ENCODE results near the gene PRKAA2. TPM values are rescaled to one million over a fixed set of nuclear protein-coding genes. Genes with fewer than 3 reads are reported as not detected.
A peak's percentile ranks its signal among the peaks of the same experiment; 100 is the strongest.

The PRKAA2 gene
- polyA plus RNA-seq, 4 donors: 0.27 to 4.4 (median 0.48) TPM; not detected in 1

DNA sequence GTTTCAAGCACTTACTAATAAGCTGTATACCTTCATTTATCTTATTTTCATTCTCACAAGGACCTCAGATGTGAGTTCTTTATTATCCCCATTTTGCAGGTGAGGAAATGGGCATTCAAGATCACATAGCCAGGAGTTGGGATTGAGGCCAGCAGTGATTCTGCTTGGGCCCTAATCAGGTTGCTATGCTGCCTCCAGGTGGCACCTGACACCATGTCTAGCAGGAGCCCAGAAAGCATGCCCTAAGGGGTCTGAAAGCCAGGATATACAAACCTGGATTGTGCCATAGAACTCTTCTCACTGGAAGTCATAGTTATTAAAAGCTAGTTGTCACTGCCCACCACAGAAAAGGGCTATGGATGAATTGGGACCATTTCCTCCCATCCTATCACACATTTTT lies 113.0 kb downstream of the PRKAA2 start:
- peaks cover 0 to 3% (median 0%) of the 10 kb centered on the region in 3 donors for H3K4me1 ChIP-seq (ENCODE audit: control insufficient read depth in 3 of 3, insufficient read depth in 2 of 3, low read depth in 1 of 3, low read length in 2 of 3)
- no peaks in the 10 kb centered on the region for H3K27me3 ChIP-seq (ENCODE audit: control insufficient read depth in 3 of 3, insufficient read depth in 3 of 3, low read length in 3 of 3)
- no peak overlapping the region for H3K4me3 ChIP-seq (ENCODE audit: low read depth in 1 of 3, low read length in 3 of 3)
- no peaks in the 10 kb centered on the region for H3K36me3 ChIP-seq (ENCODE audit: control insufficient read depth in 3 of 3, insufficient read depth in 2 of 3, low read depth in 1 of 3, low read length in 3 of 3)
- FAIRE-seq: no peak
- peak; percentile 26 to 29 for DNase-seq
- H3K9me3 ChIP-seq (ENCODE audit: control insufficient read depth in 2 of 2, insufficient read depth in 1 of 2, low read depth in 1 of 2, low read length in 1 of 2): no peaks in the 10 kb centered on the region
- no peak overlapping the region for H3K27ac ChIP-seq (ENCODE audit: low read depth in 1 of 3, low read length in 2 of 3)

DNA sequence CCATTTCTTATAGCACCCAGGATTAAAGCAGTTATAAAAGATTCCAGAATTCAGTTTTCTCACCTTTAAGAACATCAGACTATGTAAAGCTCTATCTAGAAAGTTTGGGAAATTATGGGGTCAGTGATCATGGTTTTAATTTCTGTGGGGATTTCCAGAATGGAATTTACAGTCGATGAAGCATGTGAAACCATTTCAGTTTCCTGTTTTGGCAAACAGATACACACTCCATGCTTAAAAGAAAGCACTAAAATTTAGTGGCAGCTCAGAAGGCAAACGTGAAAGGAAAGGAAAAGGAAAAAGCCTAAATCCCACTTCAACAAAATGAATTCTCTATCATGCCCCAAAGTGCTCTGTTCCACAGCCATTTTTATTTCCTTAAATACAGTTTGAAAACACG lies 113.7 kb downstream of the PRKAA2 start:
- no peaks in the 10 kb centered on the region for H3K36me3 ChIP-seq (ENCODE audit: control insufficient read depth in 3 of 3, insufficient read depth in 2 of 3, low read depth in 1 of 3, low read length in 3 of 3)
- H3K9me3 ChIP-seq (ENCODE audit: control insufficient read depth in 2 of 2, insufficient read depth in 1 of 2, low read depth in 1 of 2, low read length in 1 of 2): no peaks in the 10 kb centered on the region
- peaks cover 0 to 3% (median 0%) of the 10 kb centered on the region in 3 donors for H3K4me1 ChIP-seq (ENCODE audit: control insufficient read depth in 3 of 3, insufficient read depth in 2 of 3, low read depth in 1 of 3, low read length in 2 of 3)
- no peaks in the 10 kb centered on the region for H3K27me3 ChIP-seq (ENCODE audit: control insufficient read depth in 3 of 3, insufficient read depth in 3 of 3, low read length in 3 of 3)
- H3K4me3 ChIP-seq (ENCODE audit: low read depth in 1 of 3, low read length in 3 of 3): no peak overlapping the region
- FAIRE-seq (no peak), DNase-seq (no peak)
- 28 to 54% (median 29%) methylated on average over 3 of the region's 3 CpGs for WGBS, 3 donors
- H3K27ac ChIP-seq (ENCODE audit: low read depth in 1 of 3, low read length in 2 of 3): no peak overlapping the region

Other genes with a start within 250 kb of the PRKAA2 start
- gene PLPP3, start 65.8 kb upstream of the PRKAA2 start, polyA plus RNA-seq: 10 to 100 TPM in 2 of 4 donors, 1 to 10 TPM in 2; 1.6 to 71.6 (median 23.1) TPM
- 10 to 100 TPM in 1 of 4 donors, 1 to 10 TPM in 2, not detected in 1; 1.1 to 10.2 (median 1.2) TPM for gene FYB2, start 174.1 kb downstream of the PRKAA2 start, polyA plus RNA-seq
- gene C8A, start 209.5 kb downstream of the PRKAA2 start, polyA plus RNA-seq: 1 to 10 TPM in 3 of 4 donors, under 1 TPM in 1; 0.13 to 2.4 (median 2.1) TPM